GM21723 (cell line): ENCODE results near the gene SPOCD1.

Experiments
- ATAC-seq: cut with Tn5 transposase; IDR thresholded peaks from one replicate; pipeline ENCODE4 v1.9.1; 2021; ENCODE audit warnings: mild to moderate bottlenecking, moderate library complexity; ENCODE audit not compliant: unreplicated experiment

Gene SPOCD1

DNA sequence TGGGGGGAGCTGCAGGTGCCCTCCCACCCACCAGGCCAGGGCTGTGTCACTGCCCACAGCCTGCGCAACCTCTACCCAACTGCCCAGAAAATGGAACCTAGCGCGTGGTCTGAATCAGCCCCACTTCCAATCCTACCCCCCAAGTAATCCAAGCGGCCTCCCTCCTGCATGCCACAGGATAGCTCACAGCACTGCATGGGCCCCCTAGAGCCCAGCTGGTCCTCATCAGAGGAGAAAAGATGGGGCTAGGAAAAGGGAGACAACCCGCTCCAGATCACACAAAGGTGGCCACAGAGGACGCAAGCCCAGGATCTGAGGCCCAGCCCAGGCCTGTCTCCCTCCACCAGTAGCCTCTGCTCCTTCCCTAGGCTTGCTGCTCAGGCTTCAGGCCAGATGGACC is 57.8 kb downstream of the SPOCD1 start:
- no peak for ATAC-seq

DNA sequence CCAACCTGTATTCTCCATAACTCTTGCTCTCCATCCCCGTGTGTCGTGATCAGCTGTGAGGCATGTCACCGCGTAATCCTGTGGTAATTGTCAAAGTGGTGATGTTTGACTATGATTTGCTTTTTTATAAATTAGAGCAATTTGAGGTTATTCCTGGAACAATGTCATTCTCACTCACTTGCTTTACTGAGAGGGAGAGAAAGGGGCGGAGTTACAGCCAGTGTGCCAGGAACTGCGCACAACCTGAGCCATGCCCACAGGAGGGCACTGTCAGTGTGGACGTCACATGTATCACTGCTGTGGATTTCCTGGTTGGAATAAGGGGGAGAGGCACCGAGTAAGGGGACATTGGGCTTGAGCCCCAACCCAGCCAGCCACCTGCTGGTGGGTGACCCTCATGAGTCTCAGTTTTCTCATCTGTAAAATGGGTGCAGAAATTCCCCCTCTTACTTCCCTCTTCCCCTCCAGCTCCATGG is 58.6 kb downstream of the SPOCD1 start:
- no peak for ATAC-seq

DNA sequence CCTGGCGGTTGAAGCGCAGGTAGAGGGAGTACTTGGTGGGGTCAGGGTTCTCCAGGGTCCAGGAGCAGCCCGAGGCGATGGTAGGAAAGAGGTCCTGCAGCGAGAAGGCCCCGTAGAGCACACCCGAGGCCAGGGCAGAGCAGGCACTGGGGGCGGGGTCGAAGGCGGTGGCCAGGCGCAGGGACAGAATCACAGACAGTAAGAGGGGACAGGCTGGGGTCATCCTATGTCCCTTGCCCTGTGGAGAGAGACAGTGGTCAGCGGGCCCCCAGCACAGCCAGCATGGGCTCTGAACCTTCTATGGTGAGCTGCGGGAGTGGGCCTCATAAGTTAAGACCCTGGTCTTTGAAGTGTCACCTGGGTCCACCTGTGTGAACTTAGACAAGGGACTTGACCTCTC is 59.2 kb downstream of the SPOCD1 start:
- ATAC-seq = no peak

DNA sequence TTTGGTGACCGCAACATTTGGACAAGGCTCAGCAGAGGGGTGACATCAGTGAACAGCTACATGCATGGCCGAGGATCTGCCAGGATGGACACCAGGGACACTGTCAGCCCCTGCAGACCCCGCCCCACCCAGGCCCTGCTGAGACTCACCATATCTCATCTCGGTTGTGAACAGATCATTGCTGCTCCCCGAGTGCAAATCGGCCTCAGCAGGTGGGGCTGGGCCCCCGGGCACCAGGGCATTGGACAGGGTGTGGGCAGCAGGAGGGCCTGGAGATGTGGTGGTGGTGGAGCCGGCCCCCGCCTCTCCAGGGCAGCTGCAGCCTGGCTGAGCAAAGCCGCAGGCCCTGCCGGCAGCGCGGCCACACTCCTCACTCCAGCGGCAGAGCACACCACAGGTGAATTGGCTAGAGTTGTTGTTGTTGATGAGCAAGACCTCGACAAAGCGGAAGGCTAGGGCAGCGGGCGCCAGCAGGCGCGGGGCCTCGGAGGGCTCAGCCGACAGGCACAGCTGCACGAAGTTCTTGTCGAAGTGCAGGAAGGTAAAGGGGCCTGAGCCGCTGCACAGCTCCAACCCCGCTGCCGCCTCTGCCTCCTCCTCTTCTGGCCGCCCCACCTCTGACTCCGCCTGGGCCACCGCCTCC is 59.9 kb downstream of the SPOCD1 start:
- no peak for ATAC-seq

DNA sequence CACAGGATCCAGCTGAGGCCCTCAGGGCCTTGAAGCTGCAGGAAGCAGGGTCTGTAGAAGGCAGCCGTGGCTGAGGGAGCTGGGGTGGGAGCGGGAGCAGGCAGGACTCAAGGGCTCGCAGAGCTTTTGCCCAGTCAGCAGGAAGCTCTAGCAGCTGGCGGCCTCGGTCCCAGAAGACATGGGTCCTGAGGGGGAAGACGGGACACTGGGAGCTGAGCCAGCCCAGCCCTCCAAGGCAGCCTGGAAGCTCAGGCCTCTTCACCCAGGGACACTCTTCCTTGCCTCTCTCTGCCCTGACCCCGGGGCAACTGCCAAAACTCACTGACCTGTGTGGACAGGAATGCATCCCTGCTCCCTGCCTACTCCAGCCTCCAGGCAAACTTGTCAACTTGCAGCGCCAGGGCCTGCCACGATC is 60.6 kb downstream of the SPOCD1 start:
- ATAC-seq = no peak

DNA sequence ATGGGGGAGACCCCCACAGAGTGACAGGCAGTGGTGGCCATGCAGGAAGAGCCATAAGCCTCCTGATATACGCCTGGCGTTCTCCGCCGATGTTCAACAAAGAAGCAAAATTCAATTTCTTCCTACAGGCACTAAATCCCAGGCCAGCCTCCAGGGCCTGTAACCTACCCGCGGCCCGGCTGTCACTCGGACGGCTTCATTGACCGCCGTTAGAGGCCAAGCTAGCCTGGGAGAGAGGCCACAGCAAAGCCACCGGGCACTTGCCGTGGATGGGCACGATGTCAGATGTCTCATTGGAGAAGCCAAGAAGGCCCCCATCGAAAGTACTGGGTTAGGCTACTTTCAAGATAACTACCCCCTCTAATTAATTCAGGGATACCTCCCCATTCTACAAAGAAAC is 61.4 kb downstream of the SPOCD1 start:
- ATAC-seq = no peak

DNA sequence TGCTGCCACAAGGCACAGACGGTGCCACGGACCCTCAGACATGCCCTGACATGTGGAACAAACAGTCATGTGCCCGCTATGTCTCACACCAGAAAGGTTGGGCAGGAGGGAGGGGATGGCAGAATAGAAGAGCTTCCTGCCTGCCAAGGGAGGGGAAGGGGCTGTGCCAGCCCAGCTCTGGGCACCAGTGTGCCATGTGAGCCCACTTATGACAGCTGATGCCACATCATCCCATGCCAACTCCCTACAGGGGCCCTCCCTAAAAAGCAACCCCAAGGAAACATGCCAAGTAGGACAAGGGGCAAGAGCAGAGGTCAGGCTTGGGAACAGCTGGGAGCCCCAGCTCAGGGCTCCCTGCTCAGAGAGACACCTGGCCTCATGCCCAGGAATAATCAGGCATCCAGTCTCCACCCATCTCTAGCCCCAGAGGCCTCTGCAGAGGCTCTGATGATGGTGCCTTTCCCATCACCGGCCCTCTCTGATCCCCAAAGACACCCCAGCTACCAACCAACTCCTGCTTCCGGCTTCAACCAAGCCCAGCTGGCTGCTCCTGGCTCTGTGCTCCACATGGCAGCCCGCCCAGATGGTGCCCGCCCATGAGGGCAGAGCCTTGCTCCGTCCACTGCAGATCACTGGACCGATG is 62.0 kb downstream of the SPOCD1 start:
- no peak for ATAC-seq

DNA sequence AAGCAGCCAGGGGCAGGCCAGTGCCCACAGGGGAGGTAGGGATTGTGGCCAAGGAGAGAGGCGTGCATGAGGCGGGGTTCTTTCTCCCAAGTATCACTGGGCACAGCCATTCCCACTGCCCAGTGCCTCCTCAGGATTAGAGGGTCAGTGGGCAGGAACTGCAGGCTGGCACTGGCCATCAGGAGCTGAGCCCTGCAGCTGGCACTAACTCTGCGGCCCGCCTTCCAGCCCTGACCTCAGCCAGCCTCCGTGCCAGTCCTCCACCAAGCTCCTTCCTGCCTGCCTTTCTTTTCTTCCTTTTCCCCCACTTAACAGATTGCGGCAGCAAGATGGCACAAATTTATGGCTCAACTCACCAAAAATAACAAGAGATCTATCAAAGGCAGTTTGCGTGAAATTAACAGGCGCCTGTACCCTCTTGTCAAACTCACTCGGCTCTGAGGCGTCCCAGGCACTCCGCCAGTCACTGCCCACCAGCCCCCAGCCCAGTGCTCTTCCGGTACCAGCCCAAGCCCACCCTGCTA is 62.8 kb downstream of the SPOCD1 start:
- ATAC-seq = no peak

DNA sequence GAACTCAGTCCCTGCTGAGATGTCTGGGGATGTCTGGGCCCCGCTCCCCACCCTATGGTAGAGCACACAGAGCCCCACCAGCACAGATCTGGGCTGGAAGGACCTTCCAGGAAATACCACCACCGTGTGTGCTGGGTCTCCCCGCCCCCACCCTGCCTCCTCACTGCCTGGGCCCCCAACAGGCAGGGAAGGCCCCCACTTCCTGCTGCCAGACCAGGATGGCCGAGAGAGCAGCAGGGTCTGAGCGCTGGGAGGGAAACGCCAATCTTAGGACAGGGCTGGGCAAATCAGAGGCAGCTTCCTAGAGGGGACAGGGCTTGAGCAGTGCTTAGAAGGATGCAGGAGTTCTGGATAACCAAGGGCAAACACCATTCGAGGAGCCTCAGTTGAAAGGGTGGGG is 63.6 kb downstream of the SPOCD1 start:
- no peak for ATAC-seq

DNA sequence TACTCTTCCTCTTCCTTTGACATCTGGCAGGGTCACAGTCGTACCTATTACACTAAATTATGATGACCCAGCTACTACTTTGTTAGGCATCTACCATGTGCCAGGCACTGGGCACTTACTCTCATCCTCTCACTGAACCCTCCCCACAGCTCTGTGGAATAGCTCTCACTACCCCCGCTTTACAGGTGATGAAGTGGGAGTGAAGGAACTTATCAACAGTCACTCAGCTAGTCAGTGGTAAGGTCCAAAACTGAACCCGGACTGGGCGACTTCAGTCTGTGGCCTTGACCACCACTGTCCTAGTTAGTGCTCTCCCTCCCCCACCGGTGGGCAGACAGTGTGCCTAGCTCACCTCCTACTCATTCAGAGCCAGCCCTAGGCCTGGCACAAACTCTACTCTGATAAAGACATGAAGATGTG is 64.0 kb downstream of the SPOCD1 start:
- no peak for ATAC-seq

DNA sequence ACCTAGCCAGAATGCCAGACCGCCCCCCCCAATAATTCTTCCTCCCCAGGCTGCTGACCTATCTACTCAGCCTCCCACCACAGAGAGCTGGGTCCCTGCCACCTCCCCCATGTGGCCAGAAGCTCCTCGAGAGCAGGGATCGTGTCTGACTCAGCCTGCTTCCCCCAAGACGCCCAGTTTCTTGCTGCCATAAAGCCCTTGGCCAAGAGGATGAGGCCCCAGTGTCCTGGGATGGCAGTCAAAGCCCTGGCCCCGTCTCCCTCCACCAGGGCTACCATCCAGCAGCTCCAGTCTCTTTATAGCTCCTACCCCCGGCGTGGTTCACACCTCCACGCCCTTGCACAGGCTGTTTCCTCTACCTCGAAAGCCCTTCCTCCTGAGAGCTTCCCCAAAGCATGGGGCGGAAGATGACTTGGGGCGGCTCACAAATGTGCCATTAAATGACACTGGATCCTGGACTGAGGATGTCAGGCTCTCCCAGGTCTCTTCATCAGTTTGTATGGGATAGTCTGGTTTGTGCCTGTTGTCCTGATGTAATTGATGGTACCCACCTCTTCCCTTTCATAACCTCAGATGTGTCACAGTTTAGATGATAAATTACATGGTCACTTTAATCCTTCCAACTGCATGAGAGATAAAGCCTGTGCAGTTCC is 64.8 kb downstream of the SPOCD1 start:
- ATAC-seq = no peak

DNA sequence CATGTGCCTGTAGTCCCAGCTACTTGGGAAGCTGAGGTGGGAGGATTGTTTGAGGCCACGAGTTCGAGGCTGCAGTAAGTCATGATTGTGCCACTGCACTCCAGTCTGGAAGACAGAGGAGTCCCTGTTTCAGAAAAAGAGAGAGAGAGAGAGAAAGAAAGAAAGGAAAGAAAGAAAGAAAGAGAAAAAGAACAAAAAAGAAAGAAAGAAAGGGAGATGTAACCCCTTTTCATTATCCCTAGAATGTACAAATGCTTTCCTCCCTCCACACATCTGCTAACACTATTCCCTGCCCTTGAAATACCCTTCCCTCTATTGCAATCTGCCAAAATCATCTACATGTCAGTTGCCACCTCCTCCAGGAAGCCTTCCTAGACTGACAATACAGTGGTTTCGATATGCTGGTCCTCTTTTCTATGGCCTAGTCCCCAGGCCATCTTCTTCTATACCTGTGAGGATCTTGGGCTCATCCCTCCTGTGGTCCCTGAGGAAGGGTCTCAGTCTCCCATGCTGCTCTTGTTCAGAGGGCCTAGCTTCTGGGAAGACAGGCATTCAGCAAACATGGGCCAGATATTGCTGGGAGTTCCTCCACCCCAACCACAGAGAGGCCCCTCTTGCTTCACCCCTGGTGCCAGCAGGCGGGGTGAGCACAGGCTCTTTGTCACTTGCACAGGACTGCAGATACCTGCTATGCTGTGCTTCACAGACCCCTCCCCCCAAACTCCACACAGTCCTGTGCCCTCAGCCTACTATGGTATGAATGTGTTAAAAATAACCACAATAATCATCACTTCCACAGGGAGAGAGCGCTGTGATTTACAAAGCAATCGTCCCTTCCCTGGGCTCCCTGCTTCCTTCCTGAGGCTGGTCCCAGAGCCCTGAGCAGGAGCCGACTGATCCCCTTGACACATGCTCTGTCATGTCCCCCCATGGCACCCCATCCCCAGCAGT is 65.8 kb downstream of the SPOCD1 start:
- no peak for ATAC-seq

DNA sequence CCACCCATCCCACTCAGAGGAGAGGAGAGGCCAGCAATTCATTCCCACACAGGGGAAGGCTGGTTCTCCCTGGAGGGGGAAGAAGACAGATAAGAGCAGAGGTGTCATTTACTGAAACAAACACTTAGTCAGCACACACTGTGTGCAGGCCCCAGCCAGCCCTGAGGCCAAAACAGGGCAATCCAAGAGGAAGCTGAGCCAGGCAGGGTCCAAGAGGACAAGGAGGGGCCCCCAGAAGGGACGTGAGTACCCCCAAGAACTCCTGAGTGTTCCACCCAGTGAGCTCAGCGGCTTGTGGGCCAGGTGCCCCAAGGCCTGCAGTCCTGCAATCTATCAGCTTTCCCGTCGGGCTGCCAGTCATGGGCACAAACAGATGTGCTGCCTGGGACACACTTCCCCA is 67.5 kb downstream of the SPOCD1 start:
- ATAC-seq = no peak

DNA sequence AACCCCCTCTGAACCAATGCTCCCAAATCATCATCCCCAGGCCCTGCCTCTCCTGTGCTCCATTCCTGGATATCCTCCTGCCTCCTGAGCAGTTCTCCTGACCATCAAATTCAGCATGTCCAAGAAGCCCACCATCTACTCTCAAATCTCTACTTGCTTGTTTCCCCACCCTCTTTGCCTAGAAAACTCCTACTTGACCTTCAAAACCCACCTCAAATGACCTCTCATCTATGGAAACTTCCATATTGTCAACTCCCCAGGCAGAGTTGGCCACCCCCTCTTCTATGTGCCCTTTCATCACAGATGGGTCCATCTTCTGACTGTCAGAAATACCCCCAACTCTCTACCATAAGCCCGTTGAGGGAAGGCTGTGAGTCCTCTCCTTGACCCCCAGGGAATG is 68.5 kb downstream of the SPOCD1 start:
- no peak for ATAC-seq

DNA sequence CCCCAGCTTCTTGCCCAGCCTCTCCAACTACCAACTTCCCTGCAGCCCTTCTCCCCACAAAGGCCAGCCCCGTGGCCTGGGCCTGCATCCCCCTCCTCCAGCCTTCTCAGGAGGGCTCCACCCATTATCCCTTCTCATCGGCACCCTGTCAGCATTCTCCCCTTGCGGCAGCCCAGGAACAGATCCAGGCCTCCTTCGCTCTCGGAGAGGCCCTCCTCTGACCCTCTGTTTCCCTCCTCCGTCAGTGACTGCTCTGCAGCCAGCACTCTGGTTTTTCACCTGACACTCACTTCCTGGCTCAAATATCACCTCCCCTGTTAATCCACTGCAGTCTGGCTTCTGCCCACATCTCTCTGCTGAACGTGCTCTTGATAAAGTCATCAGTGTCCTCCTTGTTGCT is 69.1 kb downstream of the SPOCD1 start:
- no peak for ATAC-seq

DNA sequence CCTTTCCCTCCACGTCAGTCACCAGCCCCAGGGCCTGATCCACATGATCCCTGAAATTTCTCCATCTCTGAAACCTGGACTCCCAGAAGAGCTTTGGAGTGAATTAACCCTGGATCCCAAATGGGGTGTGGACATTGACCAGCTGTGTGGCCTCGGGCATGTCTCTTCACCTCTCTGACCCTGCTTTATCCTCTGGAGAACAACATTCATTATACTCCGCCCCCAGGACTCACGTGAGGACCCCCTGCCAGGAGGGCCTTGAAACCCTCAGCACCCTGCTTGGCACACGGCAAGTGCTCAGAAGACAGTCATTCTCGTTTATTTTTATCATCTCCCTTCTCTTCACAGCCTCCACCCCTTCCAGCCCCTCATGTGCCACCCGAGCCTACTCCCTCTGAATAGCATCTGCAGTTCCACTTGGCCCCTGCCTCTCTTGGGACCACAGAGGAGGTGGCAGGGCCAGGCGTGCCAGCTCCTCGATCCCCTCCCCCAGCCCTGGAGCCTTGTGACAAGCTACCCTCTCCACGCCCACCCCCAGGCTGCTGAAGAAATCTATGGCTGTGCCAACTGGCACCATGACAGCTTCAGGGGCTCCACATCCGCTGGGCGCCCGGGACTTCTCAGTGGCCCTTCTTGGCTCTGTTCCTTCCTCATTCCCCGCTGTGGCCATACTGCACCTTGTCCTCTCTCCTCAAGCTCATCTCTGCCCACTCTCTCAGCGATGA is 69.7 kb downstream of the SPOCD1 start:
- ATAC-seq = no peak

DNA sequence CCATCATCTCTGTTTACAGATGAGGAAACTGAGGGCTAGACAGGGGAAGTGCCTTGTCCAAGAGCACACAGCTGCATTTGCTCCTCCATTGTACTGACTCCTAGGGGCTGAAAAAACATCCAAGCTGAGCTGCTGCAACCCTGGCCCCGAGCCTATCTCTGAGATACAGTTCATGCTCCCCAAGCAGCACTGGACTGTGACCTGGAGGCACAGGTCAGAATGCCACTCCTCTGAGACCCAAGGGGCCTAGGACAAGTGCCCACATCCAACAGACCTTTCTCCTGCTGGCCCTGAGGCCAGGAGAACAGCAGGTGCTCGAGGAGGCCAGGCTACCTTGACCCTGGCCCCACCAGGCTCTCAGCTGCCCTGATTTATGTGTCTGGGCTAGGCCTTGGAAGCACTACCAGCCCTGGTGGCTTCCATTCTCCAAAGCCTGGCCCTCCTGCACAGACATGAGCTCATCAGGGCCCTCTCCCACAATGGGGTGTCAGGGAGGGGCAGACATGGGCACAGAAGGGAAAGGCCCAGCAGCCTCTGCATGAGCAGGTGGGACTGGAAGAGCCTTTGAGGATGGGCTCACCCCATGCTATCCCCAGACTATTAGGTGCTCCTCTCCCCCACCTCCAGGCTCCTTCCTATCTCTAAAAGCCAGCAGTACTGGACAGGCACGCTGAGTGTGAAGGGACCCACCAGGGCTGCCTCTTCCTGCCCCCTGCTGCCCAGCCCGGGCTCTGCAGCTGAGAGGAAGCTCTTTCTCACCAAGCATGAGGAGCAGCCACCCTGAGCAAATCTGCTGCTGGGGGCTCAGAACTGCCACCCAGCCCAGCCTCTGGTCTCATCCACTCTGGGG is 70.5 kb downstream of the SPOCD1 start:
- no peak for ATAC-seq

DNA sequence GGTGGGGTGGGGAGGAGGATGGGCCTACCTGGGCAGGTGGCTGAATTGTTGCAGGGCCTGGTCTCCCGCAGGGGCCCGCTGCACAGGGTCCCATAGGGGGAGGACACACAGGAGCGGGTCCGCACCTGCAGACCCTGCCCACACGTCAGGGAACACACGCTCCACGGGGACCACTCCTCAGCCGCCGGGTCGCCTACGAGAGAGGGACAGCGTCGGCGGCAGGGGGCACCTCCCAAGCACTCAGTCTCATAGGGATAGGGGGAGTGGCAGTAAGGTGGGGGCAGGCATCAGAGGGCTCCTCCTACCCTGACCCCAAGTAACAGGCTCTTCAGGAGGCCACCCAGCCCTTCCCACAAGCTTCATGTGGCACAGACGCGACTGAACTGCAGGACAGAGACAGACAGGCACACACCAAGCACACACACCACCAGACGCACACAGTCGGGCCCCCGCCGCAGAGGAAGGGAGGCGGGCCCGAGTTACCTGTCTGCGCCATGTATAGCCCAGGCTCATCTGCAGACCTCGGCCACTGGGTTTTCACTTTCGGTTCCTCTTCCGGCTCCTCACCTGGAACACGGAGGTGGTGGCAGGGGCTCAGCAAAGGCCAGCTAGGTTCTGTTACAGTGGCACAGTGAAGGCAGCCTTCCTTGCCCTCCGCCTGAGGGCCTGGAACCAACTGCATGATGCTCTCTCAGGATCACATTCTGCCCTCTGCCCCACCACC is 71.5 kb downstream of the SPOCD1 start:
- ATAC-seq = peak; percentile 72
